Measurements from ENCODE around the gene GALNT8.

- TF ChIP-seq, protein P1, sequence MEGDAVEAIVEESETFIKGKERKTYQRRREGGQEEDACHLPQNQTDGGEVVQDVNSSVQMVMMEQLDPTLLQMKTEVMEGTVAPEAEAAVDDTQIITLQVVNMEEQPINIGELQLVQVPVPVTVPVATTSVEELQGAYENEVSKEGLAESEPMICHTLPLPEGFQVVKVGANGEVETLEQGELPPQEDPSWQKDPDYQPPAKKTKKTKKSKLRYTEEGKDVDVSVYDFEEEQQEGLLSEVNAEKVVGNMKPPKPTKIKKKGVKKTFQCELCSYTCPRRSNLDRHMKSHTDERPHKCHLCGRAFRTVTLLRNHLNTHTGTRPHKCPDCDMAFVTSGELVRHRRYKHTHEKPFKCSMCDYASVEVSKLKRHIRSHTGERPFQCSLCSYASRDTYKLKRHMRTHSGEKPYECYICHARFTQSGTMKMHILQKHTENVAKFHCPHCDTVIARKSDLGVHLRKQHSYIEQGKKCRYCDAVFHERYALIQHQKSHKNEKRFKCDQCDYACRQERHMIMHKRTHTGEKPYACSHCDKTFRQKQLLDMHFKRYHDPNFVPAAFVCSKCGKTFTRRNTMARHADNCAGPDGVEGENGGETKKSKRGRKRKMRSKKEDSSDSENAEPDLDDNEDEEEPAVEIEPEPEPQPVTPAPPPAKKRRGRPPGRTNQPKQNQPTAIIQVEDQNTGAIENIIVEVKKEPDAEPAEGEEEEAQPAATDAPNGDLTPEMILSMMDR (IDR thresholded peaks at IDR 0.05; ENCODE audit: insufficient read depth, low read length): no peak
- TF ChIP-seq, protein P2, sequence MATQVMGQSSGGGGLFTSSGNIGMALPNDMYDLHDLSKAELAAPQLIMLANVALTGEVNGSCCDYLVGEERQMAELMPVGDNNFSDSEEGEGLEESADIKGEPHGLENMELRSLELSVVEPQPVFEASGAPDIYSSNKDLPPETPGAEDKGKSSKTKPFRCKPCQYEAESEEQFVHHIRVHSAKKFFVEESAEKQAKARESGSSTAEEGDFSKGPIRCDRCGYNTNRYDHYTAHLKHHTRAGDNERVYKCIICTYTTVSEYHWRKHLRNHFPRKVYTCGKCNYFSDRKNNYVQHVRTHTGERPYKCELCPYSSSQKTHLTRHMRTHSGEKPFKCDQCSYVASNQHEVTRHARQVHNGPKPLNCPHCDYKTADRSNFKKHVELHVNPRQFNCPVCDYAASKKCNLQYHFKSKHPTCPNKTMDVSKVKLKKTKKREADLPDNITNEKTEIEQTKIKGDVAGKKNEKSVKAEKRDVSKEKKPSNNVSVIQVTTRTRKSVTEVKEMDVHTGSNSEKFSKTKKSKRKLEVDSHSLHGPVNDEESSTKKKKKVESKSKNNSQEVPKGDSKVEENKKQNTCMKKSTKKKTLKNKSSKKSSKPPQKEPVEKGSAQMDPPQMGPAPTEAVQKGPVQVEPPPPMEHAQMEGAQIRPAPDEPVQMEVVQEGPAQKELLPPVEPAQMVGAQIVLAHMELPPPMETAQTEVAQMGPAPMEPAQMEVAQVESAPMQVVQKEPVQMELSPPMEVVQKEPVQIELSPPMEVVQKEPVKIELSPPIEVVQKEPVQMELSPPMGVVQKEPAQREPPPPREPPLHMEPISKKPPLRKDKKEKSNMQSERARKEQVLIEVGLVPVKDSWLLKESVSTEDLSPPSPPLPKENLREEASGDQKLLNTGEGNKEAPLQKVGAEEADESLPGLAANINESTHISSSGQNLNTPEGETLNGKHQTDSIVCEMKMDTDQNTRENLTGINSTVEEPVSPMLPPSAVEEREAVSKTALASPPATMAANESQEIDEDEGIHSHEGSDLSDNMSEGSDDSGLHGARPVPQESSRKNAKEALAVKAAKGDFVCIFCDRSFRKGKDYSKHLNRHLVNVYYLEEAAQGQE (IDR thresholded peaks at IDR 0.05; ENCODE audit: insufficient replicate concordance, low read depth): no peak
Observed at GRCh38 chr12:4769073-4769472, 48.9 kb downstream of the GALNT8 start.

Measured in HL-60 (cell line).